GM21515 (cell line): ENCODE data around the gene ASH1L.
"Not testable (repeated sequence)": the region's sequence is repeated elsewhere in the genome, so short reads cannot be mapped to it uniquely, and the experiment has no call there.

Experiments
- ATAC-seq: cut with Tn5 transposase; IDR thresholded peaks from one replicate; pipeline ENCODE4 v1.9.1; 2021; ENCODE audit not compliant: unreplicated experiment

The ASH1L gene

DNA sequence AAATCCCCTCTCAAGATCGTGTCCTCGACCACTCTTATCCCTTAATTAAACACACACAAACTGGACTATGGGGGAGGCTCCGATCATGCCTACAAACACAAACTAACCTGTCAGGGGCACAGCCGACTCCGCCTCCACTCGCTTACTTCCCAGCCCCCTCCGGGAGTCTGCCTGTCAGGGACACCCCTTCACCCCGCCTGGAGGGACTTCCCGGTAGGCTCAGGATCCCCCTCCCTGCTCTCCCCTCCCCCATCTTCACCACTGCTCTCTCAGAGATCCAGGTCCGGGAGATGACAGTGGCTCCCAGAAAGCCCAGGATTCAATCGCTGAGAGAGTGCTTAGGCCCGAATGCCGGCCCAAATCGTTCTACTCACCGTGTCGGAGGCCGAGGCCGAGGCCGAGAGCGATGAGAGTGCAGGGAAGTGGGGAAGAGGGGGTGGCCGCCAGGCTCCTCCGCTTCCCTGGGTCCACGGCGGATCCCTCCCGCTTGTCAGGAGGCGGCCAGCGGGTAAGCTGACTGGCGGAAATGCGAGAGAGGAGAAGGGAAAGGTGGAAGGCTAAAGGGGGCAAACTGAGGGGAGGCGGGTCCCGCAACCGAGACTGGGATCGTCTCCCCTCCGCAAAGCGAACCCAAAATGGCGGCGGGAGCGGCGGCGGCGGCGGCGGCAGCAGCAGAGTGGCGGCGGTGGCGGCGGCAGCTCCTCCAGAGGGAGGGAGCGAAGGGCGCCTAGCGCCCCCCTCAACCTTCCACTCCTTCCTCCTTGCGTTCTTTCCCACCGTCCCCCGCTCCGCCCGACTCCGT lies 623 bp downstream of the ASH1L start:
- peak; percentile 23 for ATAC-seq

DNA sequence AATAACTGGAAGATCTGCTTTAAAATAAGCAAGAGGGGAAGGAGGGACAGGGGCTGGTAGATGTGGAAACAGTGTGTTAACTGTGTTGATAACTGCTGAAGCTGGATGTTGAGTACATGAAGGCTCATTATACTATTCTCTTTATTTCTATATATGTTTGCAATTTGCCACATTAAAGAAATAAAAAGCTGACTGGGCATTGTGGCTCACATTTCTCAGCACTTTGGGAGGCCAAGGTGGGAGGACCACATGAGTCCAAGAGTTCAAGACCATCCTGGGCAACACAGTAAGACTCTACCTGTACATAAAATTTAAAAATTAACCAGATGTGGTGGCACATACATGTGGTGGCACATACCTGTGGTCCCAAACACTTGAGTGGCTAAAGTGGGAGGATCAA lies 6.7 kb downstream of the ASH1L start:
- no peak for ATAC-seq

GRCh38 chr1:155553349-155553748 lies 9.3 kb downstream of the ASH1L start:
- ATAC-seq: no peak

GRCh38 chr1:155548706-155549105 lies 13.9 kb downstream of the ASH1L start:
- no peak for ATAC-seq

DNA sequence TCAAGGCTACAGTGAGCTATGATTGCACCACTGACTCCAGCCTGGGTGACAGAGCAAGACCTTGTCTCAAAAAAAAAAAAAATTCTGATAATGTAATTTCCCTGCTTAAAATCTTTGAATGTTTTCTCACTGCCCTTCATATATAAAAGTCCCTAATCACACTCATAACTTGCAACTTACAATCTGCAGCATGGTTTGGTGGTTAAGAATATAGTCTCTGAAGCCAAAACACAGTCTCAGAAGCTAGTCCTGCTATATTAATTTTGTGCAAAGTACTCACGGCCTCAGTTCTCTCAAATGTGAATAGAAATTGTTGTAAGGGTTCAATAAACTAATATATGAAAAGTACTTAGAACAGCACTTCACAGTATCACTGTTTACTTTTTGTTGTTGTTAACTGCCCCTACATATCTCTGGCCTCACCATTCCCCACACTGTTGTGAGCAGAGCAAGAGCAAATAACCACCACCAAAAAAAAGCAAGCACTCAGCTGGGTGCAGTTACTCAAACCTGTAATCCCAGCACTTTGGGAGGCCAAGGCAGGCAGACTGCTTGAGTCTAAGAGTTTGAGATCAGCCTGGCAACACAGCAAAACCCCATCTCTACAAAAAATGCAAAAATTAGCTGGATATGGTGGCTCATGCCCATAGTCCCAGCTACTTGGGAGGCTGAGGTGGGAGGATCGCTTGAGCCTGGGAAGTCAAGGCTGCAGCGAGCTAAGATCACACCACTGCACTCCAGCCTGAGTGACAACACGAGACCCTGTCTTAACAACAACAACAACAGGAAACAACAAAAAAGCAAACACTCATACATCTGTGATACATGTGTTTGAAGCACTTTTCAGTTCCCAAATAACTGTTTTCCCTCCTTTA lies 22.4 kb downstream of the ASH1L start:
- ATAC-seq: no peak

DNA sequence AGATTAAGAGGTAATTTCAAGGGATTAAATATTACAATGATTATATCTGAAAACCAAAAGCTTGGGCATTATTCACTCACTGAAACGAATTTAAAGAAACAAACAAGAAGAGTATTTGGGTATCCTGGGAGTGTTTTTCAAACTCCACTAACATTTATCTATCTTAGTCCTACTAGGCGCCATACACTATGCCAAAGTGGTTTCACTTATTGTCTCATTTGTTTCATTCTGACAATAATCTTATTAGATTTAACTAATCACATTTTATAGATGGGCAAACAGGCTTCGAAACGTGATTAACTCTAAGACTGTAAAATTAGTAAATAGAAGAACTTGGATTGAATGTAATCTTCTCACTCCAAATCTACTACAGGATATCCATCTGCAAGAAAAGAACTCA lies 25.4 kb downstream of the ASH1L start:
- ATAC-seq: no peak

DNA sequence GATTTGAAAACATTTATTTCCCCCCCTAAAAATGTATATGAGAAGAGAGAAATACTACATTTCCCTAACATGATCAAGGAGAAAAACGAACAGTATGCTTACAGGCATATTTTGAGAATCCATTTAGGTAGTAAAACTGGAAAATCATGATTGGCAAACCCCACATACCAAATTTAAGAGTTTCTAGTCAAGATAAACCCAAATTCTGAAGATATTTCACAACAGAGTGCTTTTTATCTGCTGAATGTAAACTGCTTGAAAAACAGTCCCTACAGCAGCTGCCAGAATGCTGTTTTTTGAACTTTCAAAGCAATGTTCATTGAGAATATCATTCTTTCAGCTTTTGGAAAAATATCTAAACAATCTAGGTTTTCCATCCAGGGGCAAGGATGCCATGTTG lies 31.0 kb downstream of the ASH1L start:
- ATAC-seq: no peak

GRCh38 chr1:155529929-155530328 lies 32.7 kb downstream of the ASH1L start:
- ATAC-seq: peak; percentile 40

DNA sequence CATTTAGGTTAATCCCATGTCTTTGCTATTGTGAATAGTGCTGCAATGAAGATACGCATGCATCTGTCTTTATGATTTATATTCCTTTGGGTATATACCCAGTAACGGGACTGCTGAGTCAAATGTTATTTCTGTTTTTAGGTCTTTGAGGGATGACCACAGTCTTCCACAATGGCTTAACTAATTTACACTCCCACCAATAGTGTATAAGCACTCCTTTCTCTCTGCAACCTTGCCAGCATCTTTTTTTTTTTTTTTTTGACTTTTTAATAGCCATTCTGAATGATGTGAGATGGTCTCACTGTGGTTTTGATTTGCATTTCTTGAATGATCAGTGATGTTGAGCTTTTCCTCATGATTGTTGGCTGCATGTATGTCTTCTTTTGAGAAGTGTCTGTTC lies 33.5 kb downstream of the ASH1L start:
- ATAC-seq: no peak

DNA sequence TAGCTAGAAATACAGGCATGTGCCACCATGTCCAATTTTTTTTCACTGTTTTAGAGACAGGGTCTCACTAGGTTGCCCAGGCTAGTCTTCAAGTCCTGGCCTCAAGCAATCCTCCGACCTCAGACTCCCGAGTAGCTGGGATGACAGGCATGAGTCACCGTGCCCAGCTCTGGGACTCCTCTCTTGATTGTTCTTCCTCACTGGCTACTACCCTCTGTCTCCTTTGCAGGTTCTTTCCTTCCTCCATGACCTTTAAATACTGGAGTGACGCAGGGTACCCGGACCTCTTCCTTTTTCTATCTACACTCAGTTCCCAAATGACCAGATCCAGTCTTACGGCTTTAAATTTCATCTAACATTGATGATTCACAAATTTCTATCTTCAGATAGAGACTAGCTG lies 34.9 kb downstream of the ASH1L start:
- ATAC-seq: no peak

DNA sequence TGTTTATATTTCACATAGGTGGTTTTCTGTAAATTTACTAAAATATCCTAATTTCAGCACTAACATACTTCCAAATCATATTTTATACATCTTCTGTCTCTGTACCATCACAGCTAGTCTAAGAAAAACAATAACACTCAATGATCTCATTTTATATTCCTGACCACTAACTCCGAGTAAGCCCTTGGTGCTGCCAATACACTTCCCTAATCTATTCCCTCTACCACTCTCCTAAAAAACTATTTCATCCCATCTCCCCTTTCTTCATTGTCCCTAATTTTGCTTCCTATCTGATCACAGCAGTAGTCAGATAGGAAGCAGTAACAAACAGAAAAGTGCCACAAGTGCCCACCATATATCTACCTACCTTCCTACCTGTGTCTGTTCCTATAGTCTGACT lies 36.2 kb downstream of the ASH1L start:
- no peak for ATAC-seq

GRCh38 chr1:155522069-155522468 lies 40.5 kb downstream of the ASH1L start:
- ATAC-seq: no peak

DNA sequence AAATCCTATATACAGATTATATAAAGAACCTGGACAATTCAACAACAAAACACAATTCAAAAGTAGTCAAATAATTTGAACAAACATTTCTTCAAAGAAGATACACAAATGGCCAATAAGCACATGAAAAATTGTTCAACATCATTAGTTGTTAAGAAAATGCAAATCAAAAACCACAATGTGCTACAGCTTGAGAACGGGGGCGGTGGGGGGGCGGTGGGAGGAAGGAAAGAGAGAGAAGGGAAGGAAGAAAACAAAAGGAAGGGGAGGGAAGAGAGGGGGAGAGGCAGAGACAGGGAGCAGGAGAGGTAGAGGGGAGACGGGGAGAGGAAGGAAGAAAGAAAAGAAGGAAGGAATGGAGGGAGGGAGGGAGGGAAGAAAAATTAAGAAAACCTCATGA lies 44.1 kb downstream of the ASH1L start:
- no peak for ATAC-seq

DNA sequence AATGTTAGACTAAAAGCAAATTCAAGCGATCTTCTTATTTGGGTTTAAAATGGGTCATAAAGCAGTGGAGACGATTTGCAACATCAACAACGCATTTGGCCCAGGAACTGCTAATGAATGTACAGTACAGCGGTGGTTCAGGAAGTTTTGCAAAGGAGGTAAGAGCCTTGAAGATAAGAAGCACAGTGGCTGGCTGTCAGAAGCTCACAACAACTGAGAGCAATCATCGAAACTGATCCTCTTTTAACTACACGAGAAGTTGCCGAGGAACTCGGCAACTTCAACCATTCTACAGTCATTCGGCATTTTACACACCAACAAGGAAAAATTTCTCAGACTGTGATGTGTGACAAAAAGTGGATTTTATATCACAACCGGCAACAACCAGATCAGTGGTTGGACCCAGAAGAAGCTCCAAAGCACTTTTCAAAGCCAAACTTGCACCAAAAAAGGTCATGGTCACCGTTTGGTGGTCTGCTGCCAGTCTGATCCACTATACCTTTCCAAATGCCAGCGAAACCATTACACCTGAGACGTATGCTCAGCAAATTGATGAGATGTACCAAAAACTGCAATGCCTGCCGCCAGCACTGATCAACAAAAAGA lies 47.9 kb downstream of the ASH1L start:
- ATAC-seq: no peak

- ATAC-seq: no peak
Measured at GRCh38 chr1:155513300-155513916, 49.2 kb downstream of the ASH1L start.

DNA sequence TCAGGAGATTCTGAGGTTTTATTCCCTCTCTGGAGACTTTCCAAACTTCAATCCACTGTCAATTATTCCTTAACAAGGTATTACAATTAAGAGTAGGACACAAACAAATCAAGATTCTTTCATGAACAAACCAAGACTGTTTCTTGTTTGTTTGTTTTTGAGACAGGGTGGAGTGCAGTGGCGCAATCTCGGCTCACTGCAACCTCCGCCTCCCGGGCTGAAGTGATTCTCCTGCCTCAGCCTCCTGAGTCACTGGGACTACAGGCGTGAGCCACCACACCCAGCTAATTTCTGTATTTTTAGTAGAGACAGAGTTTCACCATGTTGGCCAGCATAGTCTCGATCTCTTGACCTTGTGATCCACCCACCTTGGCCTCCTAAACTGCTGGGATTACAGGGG lies 51.2 kb downstream of the ASH1L start:
- not testable (repeated sequence) for ATAC-seq

DNA sequence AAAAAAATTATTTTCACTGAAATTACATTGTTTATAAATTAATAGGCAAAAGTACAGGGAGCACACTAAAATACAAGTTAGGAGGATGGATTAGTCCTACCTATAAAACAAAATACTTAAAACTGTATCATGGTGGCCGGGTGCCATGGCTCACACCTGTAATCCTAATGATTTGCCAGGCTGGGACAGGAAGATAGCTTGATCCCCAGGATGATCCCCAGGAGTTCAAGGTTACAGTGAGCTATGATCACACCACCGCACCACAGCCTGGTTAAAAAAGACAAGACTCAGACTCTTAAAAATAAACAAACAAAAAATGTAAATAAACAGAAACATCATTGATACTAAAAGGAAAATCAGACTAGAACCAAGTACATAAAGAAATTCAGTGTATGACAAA lies 53.5 kb downstream of the ASH1L start:
- ATAC-seq: no peak

DNA sequence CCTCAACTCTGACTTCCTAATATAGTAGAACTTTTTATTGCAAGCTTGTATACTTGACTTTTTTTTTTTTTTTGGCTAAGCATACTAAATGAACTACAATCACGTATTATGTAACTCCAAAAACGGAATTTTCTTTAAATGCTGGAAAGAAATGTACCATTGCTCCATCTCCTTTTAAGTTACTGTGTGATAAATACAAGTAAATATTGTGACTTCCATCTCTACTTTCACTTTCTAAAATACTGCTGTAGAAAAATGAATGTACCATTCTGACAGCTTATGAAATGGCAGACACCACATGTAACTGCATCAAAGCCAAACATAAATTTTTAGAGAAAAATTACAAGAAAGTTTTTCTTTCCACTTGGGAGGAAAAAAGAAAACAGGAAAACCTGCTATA lies 54.7 kb downstream of the ASH1L start:
- no peak for ATAC-seq

DNA sequence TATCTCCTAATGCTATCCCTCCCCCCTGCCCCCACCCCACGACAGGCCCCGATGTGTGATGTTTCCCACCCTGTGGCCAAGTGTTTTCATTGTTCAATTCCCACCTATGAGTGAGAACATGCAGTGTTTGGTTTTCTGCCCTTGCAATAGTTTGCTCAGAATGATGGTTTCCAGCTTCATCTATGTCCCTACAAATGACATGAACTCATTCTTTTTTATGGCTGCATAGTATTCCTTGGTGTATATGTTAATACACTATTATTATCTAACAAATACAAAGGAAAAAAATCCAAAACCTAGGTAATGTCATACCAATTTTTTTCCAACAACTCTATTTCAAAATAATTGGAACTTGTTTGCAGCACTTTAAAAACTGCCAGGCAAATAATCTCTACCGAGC lies 56.6 kb downstream of the ASH1L start:
- not testable (repeated sequence) for ATAC-seq

GRCh38 chr1:155504207-155504606 lies 58.4 kb downstream of the ASH1L start:
- ATAC-seq: no peak

GRCh38 chr1:155499953-155500639 lies 62.5 kb downstream of the ASH1L start:
- ATAC-seq: peak; percentile 61
